RWPE2 (cell line): ENCODE measurements around the gene NDUFAF5.

Experiments used
- ATAC-seq: fragments of 200-7000 bp; cut with Tn5 transposase; 3 replicates; pipeline ENCODE4 v1.9.1; 2021; ENCODE audit warnings: low read depth
- DNase-seq: peaks from one replicate; pipeline ENCODE4 v3.0.0-alpha.2; 2020; ENCODE audit warnings: low spot score
- H3K27ac ChIP-seq: fragments of 450-650 bp; 2 replicates; pipeline ENCODE4 v1.5.1; 2017; ENCODE audit warnings: mild to moderate bottlenecking; ENCODE audit not compliant: poor library complexity, severe bottlenecking
- H3K27me3 ChIP-seq: fragments of 250-450 bp; sonication (Bioruptor Pico); 2 replicates; pipeline ENCODE4 v1.5.1; 2021; ENCODE audit warnings: mild to moderate bottlenecking, moderate library complexity; ENCODE audit not compliant: insufficient read depth, poor library complexity, severe bottlenecking
- H3K36me3 ChIP-seq: fragments of 250-450 bp; sonication (Bioruptor Pico); 2 replicates; pipeline ENCODE4 v1.5.1; 2020; ENCODE audit warnings: low read depth, mild to moderate bottlenecking, moderate library complexity
- H3K4me1 ChIP-seq: fragments of 250-450 bp; sonication (Bioruptor Pico); 2 replicates; pipeline ENCODE4 v1.5.1; 2021; ENCODE audit warnings: mild to moderate bottlenecking, moderate library complexity; ENCODE audit not compliant: insufficient read depth, poor library complexity, severe bottlenecking
- H3K4me3 ChIP-seq: fragments of 250-450 bp; sonication (Bioruptor Pico); 2 replicates; pipeline ENCODE4 v1.5.1; 2021; ENCODE audit warnings: mild to moderate bottlenecking, moderate library complexity; ENCODE audit not compliant: severe bottlenecking
- H3K9me3 ChIP-seq: fragments of 250-450 bp; sonication (Bioruptor Pico); 2 replicates; pipeline ENCODE4 v1.5.1; 2021; ENCODE audit warnings: mild to moderate bottlenecking, moderate library complexity; ENCODE audit not compliant: severe bottlenecking
- TF ChIP-seq, protein P1 (sequence below): fragments of 450-650 bp; IDR thresholded peaks from one replicate; pipeline ENCODE4 v1.5.1; 2017; ENCODE audit warnings: mild to moderate bottlenecking, moderate library complexity; ENCODE audit not compliant: poor library complexity, severe bottlenecking

NDUFAF5 gene

DNA sequence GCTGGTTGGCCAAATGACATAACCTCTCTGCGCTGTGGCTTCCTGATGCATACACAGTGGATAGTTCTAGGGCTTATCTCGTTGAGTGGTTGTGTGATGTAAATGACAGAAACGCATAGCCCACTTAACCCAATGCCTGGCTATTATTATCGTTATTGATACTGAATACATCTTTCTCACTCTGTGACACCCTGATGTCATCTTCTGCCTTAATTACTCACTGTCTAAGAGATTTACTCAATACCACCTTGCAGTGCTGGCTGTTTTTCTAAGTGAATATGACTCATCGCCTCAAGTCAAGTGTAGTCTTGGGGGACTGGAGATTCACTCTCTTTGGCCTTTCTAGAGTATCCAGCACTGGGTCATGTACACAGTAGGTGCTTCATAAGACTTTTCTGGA lies 73.6 kb downstream of the NDUFAF5 start:
- H3K36me3 ChIP-seq = no peaks in the 10 kb centered on the region
- no peaks in the 10 kb centered on the region for H3K9me3 ChIP-seq
- H3K4me1 ChIP-seq = no peaks in the 10 kb centered on the region
- no peak overlapping the region for H3K27ac ChIP-seq
- ATAC-seq = 0 out of 3 replicates have a peak, but pooled peaks have one; percentile 35
- TF ChIP-seq, protein P1, sequence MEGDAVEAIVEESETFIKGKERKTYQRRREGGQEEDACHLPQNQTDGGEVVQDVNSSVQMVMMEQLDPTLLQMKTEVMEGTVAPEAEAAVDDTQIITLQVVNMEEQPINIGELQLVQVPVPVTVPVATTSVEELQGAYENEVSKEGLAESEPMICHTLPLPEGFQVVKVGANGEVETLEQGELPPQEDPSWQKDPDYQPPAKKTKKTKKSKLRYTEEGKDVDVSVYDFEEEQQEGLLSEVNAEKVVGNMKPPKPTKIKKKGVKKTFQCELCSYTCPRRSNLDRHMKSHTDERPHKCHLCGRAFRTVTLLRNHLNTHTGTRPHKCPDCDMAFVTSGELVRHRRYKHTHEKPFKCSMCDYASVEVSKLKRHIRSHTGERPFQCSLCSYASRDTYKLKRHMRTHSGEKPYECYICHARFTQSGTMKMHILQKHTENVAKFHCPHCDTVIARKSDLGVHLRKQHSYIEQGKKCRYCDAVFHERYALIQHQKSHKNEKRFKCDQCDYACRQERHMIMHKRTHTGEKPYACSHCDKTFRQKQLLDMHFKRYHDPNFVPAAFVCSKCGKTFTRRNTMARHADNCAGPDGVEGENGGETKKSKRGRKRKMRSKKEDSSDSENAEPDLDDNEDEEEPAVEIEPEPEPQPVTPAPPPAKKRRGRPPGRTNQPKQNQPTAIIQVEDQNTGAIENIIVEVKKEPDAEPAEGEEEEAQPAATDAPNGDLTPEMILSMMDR = no peak
- no peak overlapping the region for H3K4me3 ChIP-seq
- DNase-seq = no peak
- no peaks in the 10 kb centered on the region for H3K27me3 ChIP-seq

DNA sequence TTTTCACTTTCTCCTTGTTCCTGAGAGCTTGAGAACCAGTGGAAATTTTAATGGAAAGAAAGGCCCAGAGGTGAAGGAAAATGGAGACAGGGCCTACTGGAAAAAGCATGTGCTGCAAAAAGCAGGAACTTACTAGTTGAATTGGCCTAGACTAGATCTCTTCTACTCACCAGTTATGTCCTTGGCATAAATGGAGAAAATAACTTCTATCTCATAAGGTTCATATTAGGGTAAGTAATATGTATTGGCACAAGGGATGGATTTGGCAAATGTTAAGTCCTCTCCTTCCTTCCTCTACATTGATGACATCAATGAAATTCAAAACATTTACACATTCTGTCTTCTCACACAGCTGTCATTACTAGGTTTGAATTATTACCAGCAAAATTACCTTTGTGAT lies 74.0 kb downstream of the NDUFAF5 start:
- no peaks in the 10 kb centered on the region for H3K27me3 ChIP-seq
- no peaks in the 10 kb centered on the region for H3K36me3 ChIP-seq
- DNase-seq (no peak), ATAC-seq (no peak)
- H3K9me3 ChIP-seq = no peaks in the 10 kb centered on the region
- no peaks in the 10 kb centered on the region for H3K4me1 ChIP-seq
- TF ChIP-seq, protein P1 = no peak
- H3K27ac ChIP-seq = no peak overlapping the region
- no peak overlapping the region for H3K4me3 ChIP-seq

DNA sequence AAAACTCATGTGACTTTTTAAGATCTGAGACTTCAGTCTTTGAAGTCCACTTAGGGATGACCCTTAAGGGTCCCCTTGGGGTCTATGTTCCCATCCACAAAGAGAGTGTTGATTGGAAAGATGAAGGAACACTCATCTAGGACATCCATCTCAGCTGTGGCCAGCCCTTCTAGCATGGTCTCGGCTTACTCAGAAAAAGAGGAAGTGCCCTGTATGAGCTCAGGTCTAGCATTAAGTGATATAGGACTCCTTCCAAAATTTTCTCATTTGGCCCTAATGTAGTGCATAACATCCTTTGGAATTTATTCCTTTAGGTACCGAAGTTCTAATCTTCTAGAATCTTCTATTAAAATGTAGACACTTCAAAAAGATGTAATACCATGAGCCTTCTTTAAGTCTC lies 77.4 kb downstream of the NDUFAF5 start:
- Histone ChIP-seq H3K36me3 (no peaks in the 10 kb centered on the region), H3K9me3 (no peaks in the 10 kb centered on the region), H3K4me3 (no peak overlapping the region), H3K27ac (no peak overlapping the region), H3K4me1 (no peaks in the 10 kb centered on the region), H3K27me3 (no peaks in the 10 kb centered on the region)
- ATAC-seq (no peak), DNase-seq (no peak)
- TF ChIP-seq, protein P1 = no peak

DNA sequence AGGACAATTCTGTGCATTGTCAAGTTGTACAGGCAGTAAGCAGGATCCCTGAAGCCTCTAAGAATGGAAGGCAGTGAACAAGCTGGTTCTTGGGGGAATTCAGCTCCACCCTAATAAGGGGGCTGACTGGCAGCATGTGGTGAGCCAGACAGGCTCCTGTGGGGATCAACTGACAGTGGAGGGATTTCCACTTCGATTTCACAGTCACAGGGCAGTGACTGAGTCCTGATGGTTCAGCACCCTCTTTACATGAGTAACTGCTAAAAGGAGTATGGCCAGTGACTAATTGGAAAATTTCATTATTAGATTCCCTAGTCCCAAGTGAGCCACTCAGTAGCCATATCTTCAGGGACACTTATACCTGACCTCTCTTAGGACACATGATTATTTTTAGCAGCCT lies 78.4 kb downstream of the NDUFAF5 start:
- H3K27ac ChIP-seq = no peak overlapping the region
- no peak for DNase-seq
- TF ChIP-seq, protein P1 = no peak
- no peaks in the 10 kb centered on the region for H3K36me3 ChIP-seq
- H3K9me3 ChIP-seq = no peaks in the 10 kb centered on the region
- H3K4me3 ChIP-seq = no peak overlapping the region
- no peaks in the 10 kb centered on the region for H3K27me3 ChIP-seq
- ATAC-seq = no peak
- H3K4me1 ChIP-seq = no peaks in the 10 kb centered on the region

DNA sequence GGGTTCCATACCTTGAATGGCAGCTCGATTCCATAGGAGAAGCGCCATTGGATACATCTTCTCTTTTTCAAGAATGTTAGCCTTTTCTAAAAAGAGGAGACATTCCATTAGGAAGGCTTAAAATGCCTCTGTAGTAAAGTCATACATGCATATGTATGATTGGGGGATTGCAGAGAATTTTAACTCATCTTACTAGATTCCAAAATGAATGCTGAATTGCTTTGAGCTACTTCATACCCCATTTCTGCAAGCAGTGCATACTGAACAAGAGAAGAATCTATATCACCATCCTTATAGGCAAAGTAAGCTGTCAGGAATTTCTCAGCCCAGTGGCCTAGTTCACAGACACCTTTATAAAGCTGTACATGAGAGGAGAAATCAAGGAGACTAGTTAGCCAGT lies 80.3 kb downstream of the NDUFAF5 start:
- ATAC-seq (no peak), DNase-seq (no peak)
- H3K4me1 ChIP-seq = no peaks in the 10 kb centered on the region
- H3K9me3 ChIP-seq = no peaks in the 10 kb centered on the region
- TF ChIP-seq, protein P1 = no peak
- H3K27me3 ChIP-seq = no peaks in the 10 kb centered on the region
- no peak overlapping the region for H3K27ac ChIP-seq
- no peaks in the 10 kb centered on the region for H3K36me3 ChIP-seq
- H3K4me3 ChIP-seq = no peak overlapping the region
